C4-2B (cell line): Measurements from ENCODE around the gene ADGRG4.

ENCODE experiments used
- CTCF ChIP-seq: fragments of 450-650 bp; conservative IDR thresholded peaks from 2 replicates; pipeline ENCODE4 v1.5.1; 2017; ENCODE audit warnings: mild to moderate bottlenecking
- ZFX ChIP-seq: fragments of 450-650 bp; IDR thresholded peaks from 2 replicates; pipeline ENCODE4 v1.6.1; 2017

- no peak for TF ChIP-seq CTCF
- no peak for TF ChIP-seq ZFX
Measured at GRCh38 chrX:136295380-136295779, 5.4 kb upstream of the ADGRG4 start.
